HEK293T (cell line): ENCODE results near the gene PEX3.

ENCODE experiments used
- CTCF ChIA-PET: fragments of 350-600 bp; formaldehyde crosslinking; extraction: SDS; loops from one replicate; lab custom pipeline; 2021; ENCODE audit warnings: antibody characterized with exemption, inconsistent platforms; lab: Yijun Ruan, JAX
- POLR2A ChIA-PET: fragments of 350-600 bp; formaldehyde crosslinking; extraction: SDS; loops from one replicate; lab custom pipeline; 2020; ENCODE audit warnings: antibody characterized with exemption, inconsistent platforms; lab: Yijun Ruan, JAX
- DNase-seq: peaks from one replicate; pipeline ENCODE4 v3.0.0; 2012; ENCODE audit warnings: mixed read lengths; ENCODE audit errors: extremely low spot score
- ARNT ChIP-seq: fragments of 450-650 bp; IDR thresholded peaks from 2 replicates; pipeline ENCODE4 v1.6.1; 2017; ENCODE audit warnings: mild to moderate bottlenecking
- BHLHE40 ChIP-seq: fragments of 450-650 bp; IDR thresholded peaks from 2 replicates; pipeline ENCODE4 v1.6.1; 2016; ENCODE audit warnings: mild to moderate bottlenecking, moderate library complexity, borderline replicate concordance
- CTBP1 ChIP-seq: fragments of 450-650 bp; IDR thresholded peaks from 2 replicates; pipeline ENCODE4 v1.6.1; 2016; ENCODE audit warnings: borderline replicate concordance
- ELF4 ChIP-seq: fragments of 450-650 bp; IDR thresholded peaks from 2 replicates; pipeline ENCODE4 v1.6.1; 2017; ENCODE audit warnings: antibody characterized with exemption
- FOXA1 ChIP-seq: fragments of 450-650 bp; IDR thresholded peaks from 2 replicates; pipeline ENCODE4 v1.6.1; 2016; ENCODE audit warnings: mild to moderate bottlenecking
- FOXK2 ChIP-seq: fragments of 450-650 bp; IDR thresholded peaks from 2 replicates; pipeline ENCODE4 v1.6.1; 2016; ENCODE audit warnings: mild to moderate bottlenecking
- FOXM1 ChIP-seq: fragments of 450-650 bp; IDR thresholded peaks from 2 replicates; pipeline ENCODE4 v1.6.1; 2017; ENCODE audit warnings: mild to moderate bottlenecking, borderline replicate concordance
- HDGF ChIP-seq: fragments of 450-650 bp; IDR thresholded peaks from 2 replicates; pipeline ENCODE4 v1.6.1; 2017; ENCODE audit warnings: antibody characterized with exemption, borderline replicate concordance
- L3MBTL2 ChIP-seq: fragments of 450-650 bp; conservative IDR thresholded peaks from 2 replicates; pipeline ENCODE4 v1.6.1; 2016; ENCODE audit warnings: mild to moderate bottlenecking
- LEF1 ChIP-seq: fragments of 450-650 bp; IDR thresholded peaks from 2 replicates; pipeline ENCODE4 v1.6.1; 2017; ENCODE audit warnings: mild to moderate bottlenecking, borderline replicate concordance
- NFRKB ChIP-seq: fragments of 450-650 bp; IDR thresholded peaks from 2 replicates; pipeline ENCODE4 v1.6.1; 2016; ENCODE audit warnings: mild to moderate bottlenecking, moderate library complexity
- PKNOX1 ChIP-seq: fragments of 450-650 bp; IDR thresholded peaks from 2 replicates; pipeline ENCODE4 v1.6.1; 2016
- SP1 ChIP-seq: fragments of 450-650 bp; IDR thresholded peaks from 2 replicates; pipeline ENCODE4 v1.6.1; 2017
- SUZ12 ChIP-seq: fragments of 450-650 bp; IDR thresholded peaks from 2 replicates; pipeline ENCODE4 v1.6.1; 2016; ENCODE audit warnings: mild to moderate bottlenecking
- TARDBP ChIP-seq: fragments of 450-650 bp; IDR thresholded peaks from 2 replicates; pipeline ENCODE4 v1.6.1; 2016
- ZNF384 ChIP-seq: fragments of 450-650 bp; IDR thresholded peaks from 2 replicates; pipeline ENCODE4 v1.6.1; 2016

The PEX3 gene

GRCh38 chr6:143522039-143522600 is 71.5 kb downstream of the PEX3 start:
- ChIA-PET CTCF (interaction anchor here (0.6 to 0.9 kb wide), 2 partner anchors 15 to 28 kb away, joined by 3 to 4 read pairs; no protein-coding TSS in a partner anchor), POLR2A (no interaction called here)
- DNase-seq: no peak
- TF ChIP-seq BHLHE40: no peak
- TF ChIP-seq HDGF: no peak
- no peak for TF ChIP-seq ARNT
- no peak for TF ChIP-seq FOXA1
- TF ChIP-seq FOXM1: no peak
- no peak for TF ChIP-seq SUZ12
- no peak for TF ChIP-seq SP1

DNA sequence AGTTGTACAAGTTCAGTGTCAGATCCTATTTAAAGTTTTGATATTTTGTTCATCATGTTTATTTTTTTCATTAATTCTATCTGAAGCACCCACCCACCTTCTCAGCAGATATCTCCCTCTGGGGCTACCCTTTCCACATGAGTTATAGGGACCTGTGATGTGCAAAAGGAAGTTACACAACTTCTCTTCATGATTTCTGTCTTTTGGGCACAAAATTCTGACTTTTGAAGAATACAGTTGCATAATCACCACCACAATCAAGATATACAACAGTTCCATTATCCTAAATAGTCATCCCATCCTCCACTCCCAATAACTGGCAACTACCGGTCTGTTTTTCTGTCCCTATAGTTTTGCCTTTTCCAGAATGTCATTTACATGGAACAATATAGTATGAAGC is 74.8 kb downstream of the PEX3 start:
- CTCF ChIA-PET: no interaction called here

DNA sequence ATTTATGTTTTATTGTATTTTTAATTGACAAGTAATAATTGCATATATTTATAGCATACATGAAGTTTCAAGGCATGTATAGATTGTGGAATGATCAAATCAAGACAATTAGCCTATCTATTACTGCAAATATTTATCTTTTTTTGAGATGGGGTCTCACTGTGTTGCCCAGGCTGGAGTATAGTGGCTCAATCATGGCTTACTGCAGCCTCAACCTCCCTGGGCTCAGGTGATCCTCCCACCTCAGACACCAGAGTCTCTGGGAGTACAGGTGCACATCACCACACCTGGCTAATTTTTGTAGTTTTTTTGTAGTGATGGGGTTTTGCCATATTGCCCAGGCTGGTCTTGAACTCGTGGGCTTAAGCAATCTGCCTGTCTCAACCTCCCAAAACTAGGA is 77.1 kb downstream of the PEX3 start:
- DNase-seq: no peak
- POLR2A ChIA-PET: no interaction called here
- TF ChIP-seq FOXM1: no peak
- TF ChIP-seq ARNT: no peak
- TF ChIP-seq FOXK2: no peak
- TF ChIP-seq BHLHE40: no peak
- TF ChIP-seq TARDBP: no peak
- no peak for TF ChIP-seq SP1
- TF ChIP-seq NFRKB: no peak
- TF ChIP-seq SUZ12: no peak
- no peak for TF ChIP-seq PKNOX1
- TF ChIP-seq ZNF384: no peak
- TF ChIP-seq FOXA1: no peak
- TF ChIP-seq L3MBTL2: no peak
- TF ChIP-seq ELF4: no peak
- TF ChIP-seq HDGF: no peak
- CTCF ChIA-PET: no interaction called here

More for the DNA sequence above, 74.8 kb downstream of the PEX3 start:
- TF ChIP-seq L3MBTL2 (no peak), CTBP1 (no peak), ARNT (no peak), SP1 (no peak), PKNOX1 (no peak), SUZ12 (no peak), HDGF (no peak), FOXM1 (no peak)
- POLR2A ChIA-PET: no interaction called here
- DNase-seq: no peak

GRCh38 chr6:143528164-143528811 is 77.7 kb downstream of the PEX3 start:
- CTCF ChIA-PET: interaction anchor here (0.8 kb wide), 1 partner anchor 414 kb away, joined by 7 read pairs; no protein-coding TSS in a partner anchor
- POLR2A ChIA-PET: no interaction called here
- TF ChIP-seq ELF4 (no peak), FOXM1 (no peak), LEF1 (no peak), FOXA1 (no peak), HDGF (no peak), PKNOX1 (no peak), NFRKB (no peak), ARNT (no peak), CTBP1 (no peak), SP1 (no peak), L3MBTL2 (no peak), SUZ12 (no peak), TARDBP (no peak), ZNF384 (no peak), BHLHE40 (no peak), FOXK2 (no peak)
- DNase-seq: no peak

GRCh38 chr6:143529095-143529494 is 78.5 kb downstream of the PEX3 start:
- TF ChIP-seq SUZ12 (no peak), L3MBTL2 (no peak), BHLHE40 (no peak), LEF1 (no peak), ZNF384 (no peak), PKNOX1 (no peak), SP1 (no peak), FOXM1 (no peak), ELF4 (no peak), ARNT (no peak), HDGF (no peak), NFRKB (no peak), CTBP1 (no peak), FOXK2 (no peak), TARDBP (no peak), FOXA1 (no peak)
- ChIA-PET POLR2A (no interaction called here), CTCF (interaction anchor here (0.7 to 0.8 kb wide), 2 partner anchors 17 to 414 kb away, joined by 4 to 7 read pairs; partner anchors contain the start of gene FUCA2)
- DNase-seq: peak; percentile 36
